HG03571 (cell line): ENCODE data around the gene ZC3H6.
"Not testable (repeated sequence)": the region's sequence is repeated elsewhere in the genome, so short reads cannot be mapped to it uniquely, and the experiment has no call there.

Source experiments
- ATAC-seq: cut with Tn5 transposase; IDR thresholded peaks from one replicate; pipeline ENCODE4 v1.9.1; 2021; ENCODE audit not compliant: unreplicated experiment

Gene ZC3H6

GRCh38 chr2:112321375-112322320 lies 46.3 kb downstream of the ZC3H6 start:
- no peak for ATAC-seq

DNA sequence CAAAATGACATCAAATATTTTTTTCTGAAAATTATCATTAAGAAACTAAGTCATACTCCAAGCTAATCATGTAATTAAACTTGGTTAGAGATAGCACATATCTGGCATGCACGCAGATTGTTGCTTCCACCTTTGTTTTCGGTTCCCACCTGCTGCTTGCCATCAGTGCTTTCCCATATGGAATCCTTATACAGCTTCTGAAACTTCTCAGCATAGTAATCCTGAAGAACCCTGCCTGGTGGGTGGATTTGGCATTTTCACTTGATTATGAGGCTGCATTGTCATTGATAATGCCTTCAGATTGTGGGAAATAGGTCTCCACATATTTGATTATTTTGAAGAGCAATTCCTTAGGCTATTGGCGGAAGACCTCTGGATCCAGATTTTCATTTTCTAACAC lies 47.5 kb downstream of the ZC3H6 start:
- ATAC-seq = no peak

DNA sequence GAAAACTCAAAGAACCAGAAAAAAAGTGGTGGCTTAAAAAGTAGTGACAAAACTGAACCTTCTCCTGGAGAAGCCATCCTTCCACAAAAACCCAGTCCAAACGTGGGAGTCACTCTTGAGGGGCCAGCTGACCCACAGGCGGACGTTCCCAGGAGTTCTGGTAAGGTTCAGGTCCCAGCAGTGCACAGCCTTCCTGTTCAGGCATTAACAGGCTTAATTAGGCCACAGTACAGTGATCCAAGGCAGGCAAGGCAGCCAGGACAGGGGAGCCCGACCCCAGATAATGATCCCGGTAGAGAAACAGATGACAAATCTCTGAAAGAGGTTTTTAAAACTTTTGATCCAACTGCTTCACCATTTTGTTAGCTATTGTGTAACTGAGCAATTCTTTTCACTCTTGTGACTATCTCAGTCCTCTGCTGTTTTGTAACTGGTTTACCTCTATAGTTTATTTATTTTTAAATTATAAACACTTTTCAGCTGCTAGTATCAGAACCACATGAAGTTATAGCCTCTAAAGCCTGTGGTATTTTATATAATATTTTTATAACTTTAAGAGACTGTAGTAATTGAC lies 56.8 kb downstream of the ZC3H6 start:
- no peak for ATAC-seq

DNA sequence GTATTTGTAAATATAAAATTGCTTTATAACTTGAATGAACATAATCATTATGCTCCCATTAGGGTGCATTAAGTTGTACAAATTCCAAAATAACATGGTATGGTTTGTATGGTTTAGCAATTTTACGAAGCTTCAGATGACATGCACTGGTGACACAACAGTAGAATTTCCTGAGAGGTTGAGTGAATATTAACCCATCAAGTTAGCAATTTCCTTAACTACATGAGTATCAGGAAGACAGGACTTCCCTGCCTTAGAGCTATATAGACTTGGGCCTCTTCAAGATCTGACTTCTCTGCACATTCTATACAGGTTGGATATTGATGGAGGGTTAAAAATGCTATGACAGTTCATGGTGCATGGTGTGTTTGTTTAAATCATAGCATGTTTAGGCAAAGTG lies 60.2 kb downstream of the ZC3H6 start:
- no peak for ATAC-seq

DNA sequence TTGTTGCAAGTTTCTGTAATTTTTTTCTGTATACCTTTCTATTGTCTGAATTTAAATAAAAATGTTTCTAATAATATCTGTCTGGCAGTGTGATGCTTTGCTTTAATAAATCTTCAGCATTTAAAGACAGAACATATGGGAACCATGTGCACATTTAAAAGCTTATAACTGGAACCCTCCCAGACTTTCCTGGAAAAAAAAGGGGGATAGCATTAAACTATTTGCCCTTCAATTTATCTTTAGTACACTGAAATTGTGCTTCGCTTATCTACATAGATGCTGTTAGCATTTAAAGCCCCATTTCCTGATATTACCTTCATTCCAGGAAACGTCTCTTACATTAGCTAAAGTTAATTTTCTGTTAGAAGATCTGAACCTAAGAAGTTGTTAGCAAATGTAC lies 64.6 kb downstream of the ZC3H6 start:
- no peak for ATAC-seq

DNA sequence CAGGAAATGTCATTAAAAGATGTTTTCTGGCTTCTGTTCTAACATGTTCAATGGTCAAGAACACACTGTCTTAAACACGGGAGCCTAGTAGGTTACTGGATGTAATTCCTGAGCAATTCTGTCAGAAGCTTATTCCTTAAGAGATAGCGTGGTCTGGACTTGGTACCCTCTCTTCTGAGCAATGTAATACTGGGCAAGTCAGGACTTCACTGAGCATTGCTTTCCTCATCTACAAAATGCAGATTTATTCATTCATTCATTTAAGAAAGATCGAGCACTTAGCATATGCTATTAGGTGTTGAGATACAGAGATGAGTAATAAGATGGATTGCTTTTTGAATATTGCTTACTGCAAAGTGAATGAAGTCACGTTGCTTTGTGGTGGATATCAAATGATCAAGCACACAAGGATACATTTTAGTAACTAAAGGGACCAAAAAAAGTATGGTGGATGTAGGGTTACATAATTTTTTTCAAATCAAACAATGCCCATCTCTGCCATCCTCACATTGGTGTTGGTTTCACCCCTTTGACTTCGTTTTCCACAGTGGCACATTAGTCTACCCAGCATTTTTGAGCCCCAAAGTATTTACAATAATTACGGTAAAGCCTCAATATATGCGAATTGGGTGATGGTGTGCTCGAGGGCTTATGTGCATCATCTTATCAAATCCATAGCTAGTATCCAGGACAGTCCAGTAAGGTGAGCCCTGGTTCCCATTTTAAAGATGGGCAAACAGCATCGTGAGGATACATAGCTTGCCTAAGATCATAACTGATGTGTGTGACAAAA lies 65.3 kb downstream of the ZC3H6 start:
- no peak for ATAC-seq

- no peak for ATAC-seq
Measured at GRCh38 chr2:112342067-112342550, 66.7 kb downstream of the ZC3H6 start.

- ATAC-seq = no peak
Measured at GRCh38 chr2:112343827-112344585, 68.6 kb downstream of the ZC3H6 start.

DNA sequence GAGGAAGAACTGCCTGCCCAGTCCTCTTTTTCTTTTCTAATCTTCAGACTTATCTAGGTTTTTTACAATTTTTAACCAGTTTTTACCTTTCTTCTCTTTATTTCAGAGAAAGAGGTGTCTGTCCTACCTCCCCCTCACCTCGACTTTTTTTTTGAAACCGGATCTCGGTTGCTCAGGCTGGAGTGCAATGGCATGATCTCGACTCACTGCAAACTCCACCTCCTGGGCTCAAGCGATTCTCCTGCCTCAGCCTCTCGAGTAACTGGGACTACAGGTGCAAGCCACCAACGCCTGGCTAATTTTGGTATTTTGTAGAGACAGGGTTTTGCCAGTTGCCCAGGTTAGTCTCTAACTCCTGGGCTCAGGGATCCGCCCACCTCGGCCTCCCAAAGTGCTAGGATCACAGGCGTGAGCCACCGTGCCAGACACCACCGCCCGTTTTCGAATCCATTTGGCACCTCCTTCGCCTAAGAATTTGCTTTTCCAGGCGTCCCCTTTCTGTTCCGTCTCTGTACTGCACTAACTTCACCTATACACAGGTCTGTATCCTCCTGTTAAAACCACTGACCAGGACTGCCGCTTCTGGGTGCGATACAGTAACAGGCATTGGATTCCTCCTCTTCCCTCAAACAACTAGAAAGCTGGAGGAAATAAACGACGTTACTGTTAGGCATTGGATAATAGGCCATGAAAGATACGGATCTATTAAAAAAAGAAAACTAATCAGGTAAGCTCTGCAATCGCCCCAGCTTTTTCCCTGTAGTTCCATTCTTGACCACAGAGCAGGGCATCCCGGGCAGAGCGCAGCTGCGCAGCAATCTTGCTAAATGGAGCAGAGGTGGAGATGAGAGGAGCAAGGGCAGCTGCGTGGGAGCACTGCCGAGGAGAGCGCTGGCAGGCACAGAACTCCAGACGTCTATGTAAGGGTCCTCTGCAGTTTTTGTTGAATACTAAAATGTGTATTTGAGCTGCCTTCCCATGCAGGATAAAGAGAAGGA lies 69.9 kb downstream of the ZC3H6 start:
- no peak for ATAC-seq

DNA sequence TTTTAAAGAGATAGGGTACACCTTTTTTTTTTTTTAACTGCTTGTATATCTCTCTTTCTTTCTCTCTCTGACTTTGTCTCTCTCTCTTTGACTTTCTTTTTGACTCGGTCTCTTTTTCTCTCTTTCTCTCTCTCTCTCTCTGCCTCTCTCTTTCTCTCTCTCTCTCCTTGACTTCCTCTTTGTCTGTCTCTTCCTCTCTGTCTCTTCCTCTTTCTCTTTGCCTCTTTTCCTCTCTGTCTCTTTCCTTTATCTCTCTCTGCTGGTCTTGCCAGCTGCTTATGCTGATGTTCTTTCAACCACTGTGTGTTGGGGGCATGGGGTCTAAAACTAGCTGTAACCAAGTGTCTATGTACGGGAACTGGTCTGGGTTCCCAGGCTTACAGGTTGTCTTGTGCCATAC lies 76.9 kb downstream of the ZC3H6 start:
- not testable (repeated sequence) for ATAC-seq

GRCh38 chr2:112352809-112353603 lies 77.6 kb downstream of the ZC3H6 start:
- not testable (repeated sequence) for ATAC-seq

DNA sequence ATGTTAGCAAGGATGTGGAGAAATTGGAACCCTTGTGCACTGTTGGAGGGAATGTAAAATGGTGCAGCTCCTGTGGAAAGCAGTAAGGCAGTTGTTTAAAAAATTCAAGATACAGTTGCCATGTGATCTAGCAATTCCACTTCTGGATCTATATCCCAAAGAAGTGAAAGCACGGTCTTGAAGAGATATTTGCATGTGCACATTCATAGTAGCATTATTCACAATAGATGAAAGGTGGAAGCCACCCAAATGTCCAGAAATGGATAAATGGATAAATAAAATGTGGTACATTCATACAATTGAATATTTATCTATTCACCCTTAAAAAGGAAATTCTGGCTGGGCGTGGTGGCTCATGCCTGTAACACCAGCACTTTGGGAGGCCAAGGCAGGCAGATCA lies 78.9 kb downstream of the ZC3H6 start:
- not testable (repeated sequence) for ATAC-seq

GRCh38 chr2:112360055-112360454 lies 84.7 kb downstream of the ZC3H6 start:
- ATAC-seq = not testable (repeated sequence)
